ENCODE data around the gene AP1M2.
"Not testable (repeated sequence)": the region's sequence is repeated elsewhere in the genome, so short reads cannot be mapped to it uniquely, and the experiment has no call there.

The AP1M2 gene

GRCh38 chr19:10557603-10558197 lies 29.4 kb downstream of the AP1M2 start:
- H3K36me3 Mint-ChIP-seq (ENCODE audit: low read depth), result peaks cover 70% of the 10 kb centered on the region
- no peak overlapping the region for H3K27ac Mint-ChIP-seq
- no peaks in the 10 kb centered on the region for H3K27me3 Mint-ChIP-seq
- peaks cover 41% of the 10 kb centered on the region for H3K4me1 Mint-ChIP-seq (ENCODE audit: low read depth)
- H3K4me3 Mint-ChIP-seq, result no peak overlapping the region
- no peaks in the 10 kb centered on the region for H3K9me3 Mint-ChIP-seq

- H3K4me1 Mint-ChIP-seq (ENCODE audit: low read depth), result peaks cover 54% of the 10 kb centered on the region
- no peak overlapping the region for H3K4me3 Mint-ChIP-seq
- H3K9me3 Mint-ChIP-seq, result no peaks in the 10 kb centered on the region
- no peaks in the 10 kb centered on the region for H3K27me3 Mint-ChIP-seq
- peaks cover 63% of the 10 kb centered on the region for H3K36me3 Mint-ChIP-seq (ENCODE audit: low read depth)
- H3K27ac Mint-ChIP-seq, result peak overlapping the region; percentile 58
Observed at GRCh38 chr19:10555610-10555973, 31.5 kb downstream of the AP1M2 start.

- Mint-ChIP-seq H3K4me1 (ENCODE audit: low read depth) (peaks cover 60% of the 10 kb centered on the region), H3K27me3 (no peaks in the 10 kb centered on the region), H3K4me3 (peak overlapping the region; percentile 23), H3K36me3 (ENCODE audit: low read depth) (peaks cover 57% of the 10 kb centered on the region), H3K27ac (peak overlapping the region; percentile 87), H3K9me3 (no peaks in the 10 kb centered on the region)
Observed at GRCh38 chr19:10554760-10555609, 32.1 kb downstream of the AP1M2 start.

GRCh38 chr19:10553943-10554381 lies 33.1 kb downstream of the AP1M2 start:
- Mint-ChIP-seq H3K9me3 (no peaks in the 10 kb centered on the region), H3K4me3 (peak overlapping the region; percentile 58), H3K4me1 (ENCODE audit: low read depth) (peaks cover 60% of the 10 kb centered on the region), H3K27ac (peak overlapping the region; percentile 87), H3K27me3 (no peaks in the 10 kb centered on the region), H3K36me3 (ENCODE audit: low read depth) (peaks cover 55% of the 10 kb centered on the region)

- H3K4me3 Mint-ChIP-seq, result peak overlapping the region; percentile 58
- no peaks in the 10 kb centered on the region for H3K27me3 Mint-ChIP-seq
- no peaks in the 10 kb centered on the region for H3K9me3 Mint-ChIP-seq
- H3K27ac Mint-ChIP-seq, result peak overlapping the region; percentile 87
- peaks cover 57% of the 10 kb centered on the region for H3K36me3 Mint-ChIP-seq (ENCODE audit: low read depth)
- H3K4me1 Mint-ChIP-seq (ENCODE audit: low read depth), result peaks cover 57% of the 10 kb centered on the region
Observed at GRCh38 chr19:10553087-10553667, 33.9 kb downstream of the AP1M2 start.

- peaks cover 54% of the 10 kb centered on the region for H3K4me1 Mint-ChIP-seq (ENCODE audit: low read depth)
- H3K9me3 Mint-ChIP-seq, result no peaks in the 10 kb centered on the region
- H3K27ac Mint-ChIP-seq, result peak overlapping the region; percentile 67
- H3K27me3 Mint-ChIP-seq, result no peaks in the 10 kb centered on the region
- H3K36me3 Mint-ChIP-seq (ENCODE audit: low read depth), result peaks cover 52% of the 10 kb centered on the region
- no peak overlapping the region for H3K4me3 Mint-ChIP-seq
Observed at GRCh38 chr19:10552510-10553053, 34.5 kb downstream of the AP1M2 start.

- Mint-ChIP-seq H3K27ac (peak overlapping the region; percentile 49), H3K27me3 (no peaks in the 10 kb centered on the region), H3K4me1 (ENCODE audit: low read depth) (peaks cover 54% of the 10 kb centered on the region), H3K36me3 (ENCODE audit: low read depth) (peaks cover 52% of the 10 kb centered on the region), H3K9me3 (no peaks in the 10 kb centered on the region), H3K4me3 (no peak overlapping the region)
Observed at GRCh38 chr19:10551698-10552301, 35.3 kb downstream of the AP1M2 start.

- Mint-ChIP-seq H3K36me3 (ENCODE audit: low read depth) (peaks cover 49% of the 10 kb centered on the region), H3K27ac (peak overlapping the region; percentile 45), H3K4me1 (ENCODE audit: low read depth) (peaks cover 50% of the 10 kb centered on the region)
- not testable (repeated sequence) for H3K27me3 Mint-ChIP-seq, H3K4me3 Mint-ChIP-seq, H3K9me3 Mint-ChIP-seq
Observed at GRCh38 chr19:10551006-10551405, 36.1 kb downstream of the AP1M2 start.

- Mint-ChIP-seq H3K4me3 (no peak overlapping the region), H3K27me3 (no peaks in the 10 kb centered on the region), H3K36me3 (ENCODE audit: low read depth) (peaks cover 45% of the 10 kb centered on the region), H3K27ac (no peak overlapping the region), H3K9me3 (no peaks in the 10 kb centered on the region), H3K4me1 (ENCODE audit: low read depth) (peaks cover 45% of the 10 kb centered on the region)
Observed at GRCh38 chr19:10550336-10550735, 36.8 kb downstream of the AP1M2 start.

- Mint-ChIP-seq H3K27ac (no peak overlapping the region), H3K27me3 (no peaks in the 10 kb centered on the region), H3K9me3 (no peaks in the 10 kb centered on the region), H3K36me3 (ENCODE audit: low read depth) (peaks cover 40% of the 10 kb centered on the region), H3K4me1 (ENCODE audit: low read depth) (peaks cover 44% of the 10 kb centered on the region), H3K4me3 (no peak overlapping the region)
Observed at GRCh38 chr19:10549733-10550132, 37.4 kb downstream of the AP1M2 start.

GRCh38 chr19:10548746-10549276 lies 38.3 kb downstream of the AP1M2 start:
- Mint-ChIP-seq H3K27ac (no peak overlapping the region), H3K9me3 (no peaks in the 10 kb centered on the region), H3K27me3 (no peaks in the 10 kb centered on the region), H3K4me3 (no peak overlapping the region), H3K4me1 (ENCODE audit: low read depth) (peaks cover 40% of the 10 kb centered on the region), H3K36me3 (ENCODE audit: low read depth) (peaks cover 31% of the 10 kb centered on the region)

GRCh38 chr19:10546817-10547216 lies 40.3 kb downstream of the AP1M2 start:
- Mint-ChIP-seq H3K27ac (no peak overlapping the region), H3K4me3 (no peak overlapping the region), H3K9me3 (no peaks in the 10 kb centered on the region), H3K4me1 (ENCODE audit: low read depth) (peaks cover 20% of the 10 kb centered on the region), H3K36me3 (ENCODE audit: low read depth) (peaks cover 12% of the 10 kb centered on the region), H3K27me3 (no peaks in the 10 kb centered on the region)

GRCh38 chr19:10544753-10545251 lies 42.3 kb downstream of the AP1M2 start:
- Mint-ChIP-seq H3K27me3 (peaks cover 4% of the 10 kb centered on the region), H3K27ac (peak overlapping the region; percentile 62), H3K9me3 (no peaks in the 10 kb centered on the region), H3K36me3 (ENCODE audit: low read depth) (peaks cover 9% of the 10 kb centered on the region), H3K4me1 (ENCODE audit: low read depth) (peaks cover 10% of the 10 kb centered on the region), H3K4me3 (peak overlapping the region; percentile 87)

GRCh38 chr19:10544242-10544752 lies 42.8 kb downstream of the AP1M2 start:
- Mint-ChIP-seq H3K4me3 (peak overlapping the region; percentile 87), H3K9me3 (no peaks in the 10 kb centered on the region), H3K4me1 (ENCODE audit: low read depth) (peaks cover 10% of the 10 kb centered on the region), H3K27me3 (peaks cover 6% of the 10 kb centered on the region), H3K36me3 (ENCODE audit: low read depth) (peaks cover 9% of the 10 kb centered on the region), H3K27ac (peak overlapping the region; percentile 62)

Measured in stimulated activated naive CD8-positive, alpha-beta T cell treated with anti-CD3 and anti-CD28 coated beads, Interleukin-15, Interleukin-2, amounts not matched to agents 100 ng/mL and 50 ng/mL, for 24 hours (primary cell).